Astrocyte (in vitro differentiated cells and primary cell): ENCODE results near the gene MIB1.

Experiments
- CTCF ChIP-seq: IDR thresholded peaks from 2 replicates; pipeline ENCODE4 v1.5.1; 2011; ENCODE audit warnings: low read depth, mild to moderate bottlenecking, inconsistent platforms, low read length, moderate library complexity; ENCODE audit not compliant: insufficient read depth
- EZH2 ChIP-seq: IDR thresholded peaks from 2 replicates; pipeline ENCODE4 v1.6.1; 2012; ENCODE audit warnings: mild to moderate bottlenecking, low read length, inconsistent platforms; ENCODE audit not compliant: insufficient read depth

- TF ChIP-seq CTCF: no peak
- TF ChIP-seq EZH2: no peak
These were observed 80.2 kb downstream of the MIB1 start for GRCh38 chr18:21820811-21821143.
